ENCODE measurements around the gene PNRC1.
A peak's percentile ranks its signal among the peaks of the same experiment; 100 is the strongest.
"Not testable (repeated sequence)": the region's sequence is repeated elsewhere in the genome, so short reads cannot be mapped to it uniquely, and the experiment has no call there.

Gene PNRC1

DNA sequence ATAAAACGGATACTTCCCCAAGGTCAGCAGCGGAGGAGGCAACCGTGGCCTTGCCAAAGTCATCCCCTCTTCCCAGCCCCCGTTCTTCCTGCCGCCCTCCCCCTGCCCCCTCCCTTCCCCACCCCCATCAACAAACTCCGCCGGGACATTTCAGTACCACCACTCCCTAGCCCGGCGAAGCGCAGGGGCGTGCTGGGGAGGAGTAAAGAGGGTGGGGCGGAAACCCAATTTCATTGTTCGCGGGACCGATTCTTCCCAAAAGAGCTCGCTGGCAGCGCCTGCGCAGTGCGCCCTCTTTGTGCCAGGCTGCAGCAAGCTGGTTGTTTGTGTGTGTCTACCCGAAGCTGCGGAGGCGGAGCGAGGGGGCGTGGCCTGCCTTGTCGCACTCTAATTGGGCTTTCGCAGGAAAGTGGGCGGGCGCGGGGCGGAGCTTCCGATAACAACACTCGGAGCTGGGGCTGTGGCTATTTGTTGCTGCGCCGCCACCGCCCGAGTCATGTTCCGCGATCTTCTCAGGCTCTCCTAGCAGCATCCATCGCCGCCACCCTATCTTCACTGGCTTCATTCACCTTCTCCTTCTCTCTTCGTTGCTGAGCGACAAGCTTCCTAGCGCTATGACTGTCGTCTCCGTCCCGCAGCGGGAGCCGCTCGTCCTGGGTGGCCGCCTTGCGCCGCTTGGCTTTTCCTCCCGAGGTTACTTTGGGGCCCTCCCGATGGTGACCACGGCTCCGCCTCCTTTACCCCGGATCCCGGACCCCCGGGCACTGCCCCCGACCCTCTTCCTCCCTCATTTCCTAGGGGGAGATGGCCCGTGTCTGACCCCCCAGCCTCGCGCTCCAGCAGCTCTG is at the start of gene PNRC1:
Gene PNRC1 (plus strand): TSS at position 471 of the 848 bp plus-strand sequence. CDS start 144 bp downstream, at position 615.
- peak; percentile 100 for DNase-seq

GRCh38 chr6:89032599-89032998 is 48.0 kb upstream of the PNRC1 start:
- no peak for DNase-seq

DNA sequence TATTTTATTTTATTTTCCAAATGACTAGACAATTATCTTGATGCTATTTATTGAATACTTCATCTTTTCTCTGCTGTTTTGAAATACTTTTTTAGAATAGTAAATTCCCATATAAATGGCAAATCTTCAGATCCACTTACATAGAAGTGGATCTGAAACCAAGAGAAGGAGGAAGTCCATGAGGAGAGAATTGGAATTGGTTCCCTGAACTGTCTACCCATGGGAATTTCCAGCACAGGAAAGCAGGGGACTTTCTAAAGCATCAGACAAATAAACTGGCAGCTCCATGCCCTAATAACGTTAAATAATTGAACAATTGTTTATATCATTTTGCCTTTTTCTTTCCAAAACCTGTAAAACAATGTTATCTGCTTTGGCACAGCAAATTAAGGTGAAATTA is 47.1 kb upstream of the PNRC1 start:
- DNase-seq: no peak

- DNase-seq: not testable (repeated sequence)
These were observed 46.4 kb upstream of the PNRC1 start for GRCh38 chr6:89034116-89034515.

- DNase-seq: no peak
These were observed 45.8 kb upstream of the PNRC1 start for GRCh38 chr6:89034586-89035251.

- DNase-seq: no peak
These were observed 45.1 kb upstream of the PNRC1 start for GRCh38 chr6:89035252-89036101.

DNA sequence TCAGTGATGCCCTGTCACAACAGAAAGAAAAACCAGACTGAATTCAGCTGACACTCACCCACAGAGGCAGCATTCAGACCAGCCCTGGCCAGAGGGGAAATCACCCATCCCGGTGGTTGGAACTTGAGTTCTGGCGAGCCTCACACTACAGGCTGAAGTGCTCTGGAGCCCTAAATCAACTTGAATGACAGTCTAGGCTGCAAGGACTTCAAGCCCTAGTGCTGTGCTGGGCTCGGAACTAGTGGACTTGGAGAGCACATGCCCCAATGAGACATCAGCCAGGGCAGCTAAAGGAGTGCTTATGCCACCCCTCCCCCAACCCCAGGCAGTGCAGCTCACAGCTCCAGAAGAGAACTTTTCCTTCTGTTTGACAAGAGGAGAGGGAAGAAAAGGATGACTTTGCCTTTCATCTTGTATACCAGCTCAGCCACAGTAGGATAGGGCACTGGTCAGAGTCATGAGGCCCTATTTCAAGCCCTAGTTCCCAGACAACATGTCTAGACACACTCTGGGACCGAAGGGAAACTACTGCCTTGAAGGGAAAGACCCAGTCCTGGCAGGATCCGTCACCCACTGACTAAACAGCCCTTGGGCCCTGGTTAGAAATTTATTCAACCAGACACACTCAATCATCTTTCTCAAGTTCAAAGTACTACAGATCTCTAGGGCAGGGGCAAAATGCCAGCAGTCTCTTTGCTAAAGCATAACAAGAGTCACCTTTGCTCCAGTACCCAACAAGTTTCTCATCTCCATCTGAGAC is 43.2 kb upstream of the PNRC1 start:
- DNase-seq: no peak

DNA sequence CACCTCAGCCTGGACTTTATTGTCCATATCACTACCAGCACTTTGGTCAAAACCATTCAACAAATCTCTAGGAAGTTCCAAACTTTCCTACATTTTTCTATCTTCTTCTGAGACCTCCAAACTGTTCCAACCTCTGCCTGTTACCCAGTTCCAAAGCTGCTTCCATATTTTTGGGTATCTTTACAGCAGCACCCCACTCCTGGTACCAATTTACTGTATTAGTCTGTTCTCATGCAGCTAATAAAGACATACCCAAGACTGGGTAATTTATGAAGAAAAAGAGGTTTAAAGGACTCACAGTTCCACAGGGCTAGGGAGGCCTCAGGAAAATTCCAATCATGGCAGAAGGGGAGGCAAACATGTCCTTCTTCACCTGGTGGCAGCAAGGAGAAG is 42.7 kb upstream of the PNRC1 start:
- not testable (repeated sequence) for DNase-seq

DNA sequence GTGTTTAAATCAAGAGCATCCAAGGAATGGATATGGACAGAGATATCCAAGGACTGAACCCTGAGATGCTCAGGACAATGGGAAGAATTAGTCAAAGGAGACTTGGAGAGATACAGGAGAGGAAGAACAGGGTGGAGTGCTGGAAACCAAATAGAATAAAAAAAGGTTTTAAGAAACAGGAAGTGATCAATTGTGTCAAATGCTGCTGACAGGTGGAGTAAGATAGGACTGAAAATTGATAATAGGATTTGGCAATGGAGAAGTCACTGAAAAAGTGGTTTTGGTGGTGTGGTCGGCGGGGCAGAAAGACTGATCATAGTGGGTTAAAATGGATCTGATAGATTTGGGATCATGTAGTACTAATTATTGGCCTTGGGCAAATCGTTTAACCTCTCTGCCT is 37.9 kb upstream of the PNRC1 start:
- no peak for DNase-seq

DNA sequence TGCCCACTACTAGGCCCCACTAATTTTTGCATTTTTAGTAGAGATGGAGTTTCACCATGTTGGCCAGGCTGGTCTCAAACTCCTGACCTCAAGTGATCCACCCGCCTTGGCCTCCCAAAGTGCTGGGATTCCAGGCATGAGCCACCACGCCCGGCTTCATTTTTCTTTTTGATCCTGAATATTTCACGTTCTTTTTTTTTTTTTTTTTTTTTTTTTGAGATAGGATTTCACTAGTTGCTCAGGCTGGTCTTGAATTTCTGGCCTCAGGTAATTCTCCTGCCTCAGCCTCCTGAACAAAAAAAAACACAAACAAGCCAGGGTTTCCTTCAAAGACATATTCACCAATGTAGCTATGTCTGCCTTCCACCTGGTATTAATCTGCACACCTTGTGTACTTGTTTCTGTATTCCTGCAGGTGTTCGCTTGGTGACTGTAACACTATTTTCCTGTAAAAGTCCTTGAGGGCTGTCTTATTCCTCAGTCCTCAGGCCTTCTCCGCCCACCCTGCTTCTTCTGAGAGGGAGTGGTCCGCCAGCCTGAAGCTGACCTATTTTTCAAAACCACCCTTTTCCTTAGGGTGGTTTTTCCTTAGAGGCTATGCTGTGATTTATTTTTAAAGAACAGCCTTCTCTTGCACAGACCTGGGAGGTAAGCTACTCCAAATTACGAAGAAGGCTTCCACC is 36.1 kb upstream of the PNRC1 start:
- no peak for DNase-seq

DNA sequence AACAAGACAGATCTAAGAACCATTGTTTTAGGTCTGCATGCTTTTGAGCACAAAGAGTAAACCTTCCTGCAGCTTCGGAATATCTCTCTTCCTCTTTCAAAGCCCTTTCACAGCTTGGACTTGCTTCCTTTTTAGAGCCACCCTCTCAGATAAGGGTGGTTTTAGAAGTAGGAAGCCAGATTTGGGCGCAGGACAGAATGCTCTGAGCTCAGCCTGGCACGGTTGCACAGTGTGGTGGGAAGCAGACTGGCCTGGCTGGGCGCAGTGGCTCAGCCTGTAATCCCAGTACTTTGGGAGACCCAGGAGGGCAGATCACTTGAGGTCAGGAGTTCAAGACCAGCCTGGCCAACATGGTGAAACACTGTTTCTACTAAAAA is 35.6 kb upstream of the PNRC1 start:
- DNase-seq: no peak

DNA sequence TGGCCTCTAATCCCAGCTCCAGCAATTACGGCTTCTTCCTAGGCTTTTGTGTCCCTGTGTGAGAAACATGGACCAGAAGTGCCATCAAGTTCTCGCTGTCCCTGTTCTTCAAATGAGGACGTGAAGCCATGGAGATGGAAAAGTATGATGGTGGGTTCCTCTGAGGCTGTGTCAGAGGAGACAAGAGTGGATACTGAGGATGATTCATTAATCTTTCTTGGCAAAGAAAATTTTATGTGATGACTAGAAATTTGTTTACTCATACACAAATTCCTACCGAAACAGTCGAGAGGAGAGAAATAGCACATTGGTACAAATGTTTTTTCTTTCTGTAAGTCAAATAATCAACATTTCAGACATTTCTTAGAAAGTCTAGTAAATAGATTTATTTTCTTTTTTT is 35.0 kb upstream of the PNRC1 start:
- DNase-seq: no peak

DNA sequence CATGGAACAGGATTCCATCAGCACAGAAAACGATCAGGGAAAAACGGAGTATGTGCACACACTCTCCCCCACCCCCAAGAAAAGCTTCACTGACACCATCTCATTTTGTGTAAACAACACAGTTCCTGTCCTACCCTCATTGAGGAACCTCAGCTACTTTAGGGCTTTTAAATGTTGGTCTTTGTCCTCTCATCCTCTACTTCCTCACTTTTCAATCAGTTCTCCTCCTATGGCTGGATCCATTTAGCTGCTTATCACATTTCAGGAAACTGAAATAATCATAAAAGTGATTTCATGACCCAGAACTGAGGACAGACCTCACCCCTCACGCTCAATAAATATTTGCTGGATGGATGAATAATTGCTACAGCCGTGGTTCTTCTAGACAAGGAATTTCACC is 33.1 kb upstream of the PNRC1 start:
- DNase-seq: no peak

DNA sequence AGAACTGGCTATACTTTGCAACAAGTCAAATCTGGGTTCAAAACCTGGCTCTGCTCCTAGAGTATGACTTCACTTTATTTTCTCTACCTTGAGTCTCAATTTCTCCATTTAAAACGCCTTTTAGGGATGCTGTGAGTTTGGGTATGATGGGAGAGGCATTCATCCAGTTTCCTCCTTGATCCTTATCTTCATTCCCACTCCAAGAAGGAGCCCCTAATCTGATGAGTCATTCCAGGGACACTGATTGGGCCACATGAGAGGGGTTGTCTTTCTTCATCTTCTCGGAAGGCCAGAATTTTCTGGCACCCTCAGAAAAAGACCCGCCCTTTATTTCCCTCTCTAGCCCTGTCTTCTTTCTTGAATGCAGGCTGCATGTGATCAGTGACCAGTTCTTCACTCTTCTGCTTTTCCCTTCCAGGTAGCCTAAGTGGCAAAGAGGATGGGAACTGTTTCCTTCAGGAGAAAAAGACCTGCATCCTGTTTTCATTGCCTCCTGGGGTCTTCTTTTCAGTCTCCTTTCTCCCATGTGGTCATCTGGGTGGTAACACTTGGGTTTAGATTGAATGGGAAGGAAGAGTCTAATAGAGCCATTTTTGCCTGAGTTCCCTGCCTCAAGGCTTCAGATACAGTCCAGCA is 32.1 kb upstream of the PNRC1 start:
- no peak for DNase-seq

- DNase-seq: no peak
These were observed 31.6 kb upstream of the PNRC1 start for GRCh38 chr6:89048985-89049384.

DNA sequence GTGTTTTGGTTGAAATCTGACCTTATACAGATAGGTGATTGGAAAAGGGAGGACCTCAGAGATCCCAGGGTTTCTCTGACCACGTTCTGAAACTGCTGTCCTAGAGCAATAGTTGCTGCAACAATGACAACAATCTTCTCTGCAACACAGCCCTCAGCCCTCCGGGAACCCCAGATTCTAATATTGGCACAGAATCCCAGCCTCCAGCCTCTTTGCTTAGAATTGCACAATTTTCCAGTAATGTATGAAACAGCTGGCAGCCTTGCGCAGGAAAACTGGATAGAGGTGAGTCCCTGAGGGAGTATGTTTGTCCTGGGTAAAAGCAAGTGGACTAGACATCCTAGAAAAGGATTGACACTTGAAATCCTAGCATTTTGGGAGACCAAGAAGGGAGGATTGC is 30.4 kb upstream of the PNRC1 start:
- no peak for DNase-seq

DNA sequence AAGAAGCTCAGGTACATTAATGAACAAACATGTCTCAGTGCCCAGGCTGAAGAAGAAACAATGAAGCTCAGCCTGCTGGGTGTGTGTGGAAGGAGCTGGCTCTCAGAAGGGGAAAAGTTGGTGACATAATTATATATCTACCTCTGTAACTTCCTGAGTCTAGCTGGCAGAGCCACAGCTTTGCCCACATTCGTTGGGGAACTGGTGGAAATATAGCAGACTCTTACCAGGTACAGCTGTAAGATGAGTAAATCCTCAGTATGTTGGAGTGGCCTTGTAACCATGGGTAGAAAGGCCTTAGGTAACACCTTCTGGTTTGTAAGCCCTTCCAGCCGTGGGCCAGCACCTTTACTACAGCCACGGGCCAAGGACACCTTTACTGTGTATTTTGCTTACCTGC is 29.9 kb upstream of the PNRC1 start:
- no peak for DNase-seq

DNA sequence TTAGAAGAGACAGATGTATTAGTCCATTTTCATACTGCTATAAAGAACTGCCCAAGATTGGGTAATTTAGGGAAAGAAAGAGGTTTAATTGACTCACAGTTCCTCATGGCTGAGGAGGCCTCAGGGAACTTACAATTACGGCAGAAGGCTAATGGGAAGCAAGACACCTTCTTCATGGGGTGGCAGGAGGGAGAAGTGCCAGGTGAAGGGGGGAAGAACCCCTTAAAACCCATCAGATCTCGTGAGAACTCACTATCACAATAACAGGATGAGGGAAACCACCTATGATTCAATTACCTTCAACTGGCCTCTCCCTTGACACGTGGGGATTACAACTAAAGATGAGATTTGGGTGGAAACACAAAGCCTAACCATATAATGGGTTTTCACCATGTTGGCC is 28.9 kb upstream of the PNRC1 start:
- no peak for DNase-seq

DNA sequence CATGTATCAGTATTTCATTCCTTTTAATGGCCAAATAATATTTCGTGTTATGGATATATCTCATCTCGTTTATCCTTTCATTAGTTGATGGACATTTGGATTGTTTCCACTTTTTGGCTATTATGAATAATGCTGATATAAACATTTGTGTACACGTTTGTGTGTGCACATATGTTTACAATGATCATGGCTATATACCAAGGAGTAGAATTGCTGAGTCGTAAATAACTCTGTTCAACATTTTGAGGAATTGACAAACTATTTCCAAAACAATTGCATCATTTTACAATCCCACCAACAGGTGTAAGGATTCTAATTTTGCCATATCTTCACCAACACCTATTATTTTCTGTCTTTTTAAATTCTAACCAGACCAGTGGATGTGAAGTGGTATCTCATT is 26.3 kb upstream of the PNRC1 start:
- no peak for DNase-seq

DNA sequence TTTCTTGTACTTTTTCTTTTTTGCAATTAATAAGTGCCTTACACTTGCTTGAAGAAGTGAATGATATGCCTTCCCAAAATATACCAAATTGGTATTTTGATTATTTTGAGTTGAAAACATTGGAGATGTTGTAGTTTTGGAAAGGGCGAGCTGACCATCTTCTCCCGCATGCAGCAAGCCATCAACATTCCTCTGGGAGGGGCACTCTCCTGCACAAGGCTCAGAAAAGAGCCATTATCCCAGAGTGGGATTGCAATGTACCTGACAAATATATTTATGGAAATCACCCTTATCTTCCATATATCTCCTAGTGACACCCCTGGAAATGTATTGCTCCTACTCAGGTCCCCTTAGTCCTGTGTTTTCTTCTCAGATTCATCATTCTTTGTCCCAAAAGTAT is 22.8 kb upstream of the PNRC1 start:
- no peak for DNase-seq

GRCh38 chr6:89058627-89059026 is 21.9 kb upstream of the PNRC1 start:
- DNase-seq: no peak

DNA sequence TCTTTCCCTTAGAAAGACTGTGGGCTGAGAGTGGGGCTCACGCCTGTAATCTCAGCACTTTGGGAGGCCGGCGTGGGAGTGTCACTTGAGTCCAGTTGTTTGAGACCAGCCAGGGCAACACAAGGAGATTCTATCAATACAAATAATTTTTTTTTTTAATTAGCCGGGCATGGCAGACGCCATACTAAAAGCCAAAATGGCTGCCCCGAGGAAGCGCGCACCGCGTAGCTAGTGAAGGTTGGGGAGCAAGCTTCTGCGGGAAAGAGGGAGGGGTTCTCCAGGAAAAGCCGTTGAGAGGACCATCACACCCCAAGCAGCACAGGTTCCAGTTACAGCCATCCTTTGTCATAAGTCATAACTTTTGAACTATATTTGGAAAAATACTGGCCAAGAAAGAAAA is 21.3 kb upstream of the PNRC1 start:
- no peak for DNase-seq
